ENCODE data around the gene GALNT2.

DNA sequence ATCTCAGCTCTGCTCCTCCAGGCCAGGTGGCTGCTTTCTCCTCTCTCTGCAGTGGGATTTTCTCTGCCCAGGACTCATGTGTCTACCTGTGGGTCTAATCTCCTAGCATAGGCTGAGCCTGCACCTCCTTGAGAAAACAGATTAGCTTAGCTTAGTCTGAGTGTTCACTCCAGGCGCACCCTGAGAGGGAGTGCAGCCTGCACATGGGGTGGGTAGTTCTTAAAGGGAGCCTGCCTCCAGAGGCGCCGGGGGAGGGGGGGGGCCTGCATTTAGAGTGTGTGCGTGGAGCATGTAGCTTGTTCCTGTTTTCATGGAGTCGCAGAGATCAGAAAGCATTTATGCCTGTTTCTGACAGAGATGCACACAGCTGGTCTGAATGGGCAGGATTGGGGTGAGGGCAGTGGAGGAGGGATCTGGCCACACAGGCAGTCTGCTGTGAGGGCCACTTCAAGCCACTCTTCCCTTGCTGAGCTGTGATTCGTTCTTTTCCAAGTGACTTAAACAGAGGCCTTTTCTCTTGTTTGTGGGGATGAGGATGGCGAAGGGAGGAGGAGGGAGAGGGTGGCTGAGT lies 45.2 kb downstream of the GALNT2 start:
- TF ChIP-seq EZH2 (optimal IDR thresholded peaks at IDR 0.05; ENCODE audit: low read depth, low read length) = no peak
- TF ChIP-seq, protein P1, sequence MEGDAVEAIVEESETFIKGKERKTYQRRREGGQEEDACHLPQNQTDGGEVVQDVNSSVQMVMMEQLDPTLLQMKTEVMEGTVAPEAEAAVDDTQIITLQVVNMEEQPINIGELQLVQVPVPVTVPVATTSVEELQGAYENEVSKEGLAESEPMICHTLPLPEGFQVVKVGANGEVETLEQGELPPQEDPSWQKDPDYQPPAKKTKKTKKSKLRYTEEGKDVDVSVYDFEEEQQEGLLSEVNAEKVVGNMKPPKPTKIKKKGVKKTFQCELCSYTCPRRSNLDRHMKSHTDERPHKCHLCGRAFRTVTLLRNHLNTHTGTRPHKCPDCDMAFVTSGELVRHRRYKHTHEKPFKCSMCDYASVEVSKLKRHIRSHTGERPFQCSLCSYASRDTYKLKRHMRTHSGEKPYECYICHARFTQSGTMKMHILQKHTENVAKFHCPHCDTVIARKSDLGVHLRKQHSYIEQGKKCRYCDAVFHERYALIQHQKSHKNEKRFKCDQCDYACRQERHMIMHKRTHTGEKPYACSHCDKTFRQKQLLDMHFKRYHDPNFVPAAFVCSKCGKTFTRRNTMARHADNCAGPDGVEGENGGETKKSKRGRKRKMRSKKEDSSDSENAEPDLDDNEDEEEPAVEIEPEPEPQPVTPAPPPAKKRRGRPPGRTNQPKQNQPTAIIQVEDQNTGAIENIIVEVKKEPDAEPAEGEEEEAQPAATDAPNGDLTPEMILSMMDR (IDR thresholded peaks at IDR 0.05; ENCODE audit: low read length) = no peak
- no peak for TF ChIP-seq EZH2phosphoT487 (IDR thresholded peaks at IDR 0.05; ENCODE audit: low read length)

Measured in MM.1S (cell line).